K562 (cell line): Measurements from ENCODE around the gene CCNY. TPM values are rescaled to one million over a fixed set of nuclear protein-coding genes. Genes with fewer than 3 reads are reported as not detected.

ENCODE experiments used
- ASH1L ChIP-seq: fragments of 450-650 bp; IDR thresholded peaks from 2 replicates; pipeline ENCODE4 v1.6.1; 2018; ENCODE audit warnings: borderline replicate concordance, mild to moderate bottlenecking, low read depth; ENCODE audit not compliant: partially characterized antibody
- ATF7 ChIP-seq: fragments of 450-650 bp; IDR thresholded peaks from 2 replicates; pipeline ENCODE4 v1.7.1; 2014; ENCODE audit warnings: mild to moderate bottlenecking, moderate library complexity
- CHD4 ChIP-seq: fragments of 200-600 bp; sonication (generic); IDR thresholded peaks from 3 replicates; pipeline ENCODE4 v1.6.1; 2012; ENCODE audit warnings: low read depth, mild to moderate bottlenecking, mixed read lengths, low read length, inconsistent platforms; ENCODE audit not compliant: insufficient read depth, insufficient replicate concordance, poor library complexity, severe bottlenecking
- EHMT2 ChIP-seq: fragments of 450-650 bp; IDR thresholded peaks from 2 replicates; pipeline ENCODE4 v1.6.1; 2018; ENCODE audit warnings: antibody characterized with exemption
- MAZ ChIP-seq, 2 experiments: fragments of 450-650 bp in 1 of 2; sonication (generic) in 1 of 2; formaldehyde crosslinking; IDR thresholded peaks in 1 of 2; conservative IDR thresholded peaks in 1 of 2; 2 replicates each; pipeline versions ENCODE4 v1.4.0 to v1.5.0; 2020; ENCODE audit warnings: mild to moderate bottlenecking in 1 of 2, missing genetic modification reagents in 1 of 2
- MYC ChIP-seq, 2 experiments: fragments of 250-450 bp in 1 of 2; sonication (Bioruptor Pico) in 1 of 2; IDR thresholded peaks; 2 replicates each; pipeline versions ENCODE4 v1.5.1 to v1.6.1; 2012 to 2021; ENCODE audit warnings: low read depth in 2 of 2, borderline replicate concordance in 1 of 2, improper control_type of control experiment in 1 of 2, low read length in 1 of 2, mild to moderate bottlenecking in 1 of 2, moderate library complexity in 1 of 2
- POLR2AphosphoS5 ChIP-seq: IDR thresholded peaks from 2 replicates; pipeline ENCODE4 v1.6.1; 2011; ENCODE audit warnings: mild to moderate bottlenecking, low read depth, low read length, moderate library complexity; ENCODE audit not compliant: control insufficient read depth, insufficient read depth
- SIRT6 ChIP-seq: IDR thresholded peaks from one replicate; pipeline ENCODE4 v1.6.1; 2012; ENCODE audit warnings: low read depth, mild to moderate bottlenecking, control low read depth, inconsistent platforms, low read length, moderate library complexity
- SMAD1 ChIP-seq: fragments of 150-350 bp; IDR thresholded peaks from 2 replicates; pipeline ENCODE4 v1.6.1; 2014; ENCODE audit warnings: low read length, low read depth; ENCODE audit not compliant: partially characterized antibody
- STAG1 ChIP-seq: sonication (generic); formaldehyde crosslinking; IDR thresholded peaks from 2 replicates; pipeline ENCODE4 v1.5.0; 2020; ENCODE audit warnings: missing genetic modification reagents, borderline replicate concordance
- TAF9B ChIP-seq: fragments of 450-650 bp; IDR thresholded peaks from 2 replicates; pipeline ENCODE4 v1.6.1; 2018; ENCODE audit warnings: mild to moderate bottlenecking; ENCODE audit not compliant: partially characterized antibody
- ZBTB7A ChIP-seq: IDR thresholded peaks from 2 replicates; pipeline ENCODE4 v1.6.1; 2011; ENCODE audit warnings: low read depth, mild to moderate bottlenecking, low read length, moderate library complexity, borderline replicate concordance; ENCODE audit not compliant: control insufficient read depth
- ZFP1 ChIP-seq: fragments of 450-650 bp; formaldehyde crosslinking; IDR thresholded peaks from 2 replicates; pipeline ENCODE4 v1.4.0; 2020; ENCODE audit warnings: mild to moderate bottlenecking, mixed read lengths
- ZNF57 ChIP-seq: fragments of 450-650 bp; formaldehyde crosslinking; IDR thresholded peaks from 2 replicates; pipeline ENCODE4 v1.4.0; 2020; ENCODE audit warnings: mild to moderate bottlenecking, moderate library complexity
- ZNF644 ChIP-seq: fragments of 200-800 bp; sonication (Bioruptor generic); IDR thresholded peaks from 2 replicates; pipeline ENCODE4 v1.6.1; 2016; ENCODE audit warnings: low read depth, missing genetic modification characterization, missing compliant biosample characterization
- ZNF717 ChIP-seq: fragments of 250-450 bp; sonication (Bioruptor Pico); IDR thresholded peaks from 2 replicates; pipeline ENCODE4 v1.5.0; 2021
- polyA plus RNA-seq, 8 experiments: library from polyadenylated mRNA; depleted of rRNA in 4 of 8; stranded (reverse) in 5 of 8; unstranded in 3 of 8; fragments of >200 nt; fragmentation: Nextera tagmentation in 2 of 8; fragmentation: Illumina TruSeq in 1 of 8; extraction: Ambion mirVana in 2 of 8; extraction: Trizol in 1 of 8; gene quantifications; 2 replicates each; pipeline versions ENCODE4 v1.2.1 to v1.2.3, GENCODE V29; 2011 to 2014; ENCODE audit warnings: inconsistent platforms in 1 of 8, missing spikeins in 1 of 8
- total RNA-seq, 7 experiments: library from RNA; depleted of rRNA in 6 of 7; stranded (reverse); fragments of >200 nt in 6 of 7; fragmentation: Illumina TruSeq in 2 of 7; extraction: Trizol in 2 of 7; gene quantifications; 2 replicates each; pipeline versions ENCODE4 v1.2.1 to v1.2.3, GENCODE V29; 2011 to 2021; ENCODE audit warnings: low replicate concordance in 1 of 7
- TF ChIP-seq, protein P1 (sequence below): fragments of 450-650 bp; IDR thresholded peaks from 2 replicates; pipeline ENCODE4 v1.6.1; 2016; ENCODE audit warnings: missing biosample characterization, missing genetic modification characterization
- TF ChIP-seq, protein P2 (sequence below): fragments of 450-650 bp; formaldehyde crosslinking; IDR thresholded peaks from 2 replicates; pipeline ENCODE4 v1.4.0; 2022; ENCODE audit warnings: mild to moderate bottlenecking, moderate library complexity
- TF ChIP-seq, protein P3 (sequence below): fragments of 250-450 bp; sonication (Bioruptor Pico); IDR thresholded peaks from 2 replicates; pipeline ENCODE4 v1.8.0; 2021; ENCODE audit warnings: mild to moderate bottlenecking, moderate library complexity
- TF ChIP-seq, protein P4 (sequence below), 2 experiments: fragments of 150-350 bp in 1 of 2; IDR thresholded peaks; 2 replicates each; pipeline ENCODE4 v1.6.1; 2012 to 2016; ENCODE audit warnings: low read depth in 2 of 2, low read length in 2 of 2, mild to moderate bottlenecking in 1 of 2, moderate library complexity in 1 of 2

Gene CCNY
- total and polyA plus RNA-seq, 9 of the 15 experiments (the other 6 are each of a cell fraction or from before 2014, with no cell fraction given), result 8.4 to 109 (median 38.6) TPM

DNA sequence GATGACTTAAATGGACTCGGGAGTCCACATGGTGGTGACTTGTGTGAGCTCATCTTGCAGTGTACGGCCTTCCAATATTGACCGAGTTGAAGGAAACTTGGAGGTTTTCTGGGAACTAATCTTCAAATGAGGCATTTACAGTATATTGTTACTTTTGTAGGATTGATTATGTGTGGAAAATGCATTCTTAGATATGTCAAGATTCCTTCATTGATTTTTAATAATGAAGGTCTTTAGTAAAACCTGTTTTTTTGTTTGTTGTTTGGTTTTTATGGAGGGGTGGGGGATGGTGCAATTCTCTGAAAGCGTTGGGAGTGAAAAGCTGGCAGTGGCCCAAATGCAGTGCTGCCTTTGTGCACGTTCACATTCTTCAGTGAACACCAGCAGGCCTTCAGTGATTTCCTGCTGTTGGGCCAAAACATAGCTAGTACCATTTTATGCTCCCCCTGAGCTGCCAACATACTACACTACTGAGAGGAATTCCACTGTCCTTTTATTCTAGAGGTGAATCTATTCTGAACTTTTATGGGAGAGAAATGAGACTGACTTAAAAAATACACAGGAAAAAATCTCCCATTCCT lies 50.4 kb downstream of the CCNY start (continued):
- TF ChIP-seq, protein P1, sequence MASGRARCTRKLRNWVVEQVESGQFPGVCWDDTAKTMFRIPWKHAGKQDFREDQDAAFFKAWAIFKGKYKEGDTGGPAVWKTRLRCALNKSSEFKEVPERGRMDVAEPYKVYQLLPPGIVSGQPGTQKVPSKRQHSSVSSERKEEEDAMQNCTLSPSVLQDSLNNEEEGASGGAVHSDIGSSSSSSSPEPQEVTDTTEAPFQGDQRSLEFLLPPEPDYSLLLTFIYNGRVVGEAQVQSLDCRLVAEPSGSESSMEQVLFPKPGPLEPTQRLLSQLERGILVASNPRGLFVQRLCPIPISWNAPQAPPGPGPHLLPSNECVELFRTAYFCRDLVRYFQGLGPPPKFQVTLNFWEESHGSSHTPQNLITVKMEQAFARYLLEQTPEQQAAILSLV, result peak; percentile 55; the same call in 1 of the 2 replicates
- peak; percentile 64 for TF ChIP-seq SMAD1
- TF ChIP-seq, protein P2, sequence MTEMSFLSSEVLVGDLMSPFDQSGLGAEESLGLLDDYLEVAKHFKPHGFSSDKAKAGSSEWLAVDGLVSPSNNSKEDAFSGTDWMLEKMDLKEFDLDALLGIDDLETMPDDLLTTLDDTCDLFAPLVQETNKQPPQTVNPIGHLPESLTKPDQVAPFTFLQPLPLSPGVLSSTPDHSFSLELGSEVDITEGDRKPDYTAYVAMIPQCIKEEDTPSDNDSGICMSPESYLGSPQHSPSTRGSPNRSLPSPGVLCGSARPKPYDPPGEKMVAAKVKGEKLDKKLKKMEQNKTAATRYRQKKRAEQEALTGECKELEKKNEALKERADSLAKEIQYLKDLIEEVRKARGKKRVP, result peak; percentile 90
- no peak for TF ChIP-seq POLR2AphosphoS5
- TF ChIP-seq, protein P3, sequence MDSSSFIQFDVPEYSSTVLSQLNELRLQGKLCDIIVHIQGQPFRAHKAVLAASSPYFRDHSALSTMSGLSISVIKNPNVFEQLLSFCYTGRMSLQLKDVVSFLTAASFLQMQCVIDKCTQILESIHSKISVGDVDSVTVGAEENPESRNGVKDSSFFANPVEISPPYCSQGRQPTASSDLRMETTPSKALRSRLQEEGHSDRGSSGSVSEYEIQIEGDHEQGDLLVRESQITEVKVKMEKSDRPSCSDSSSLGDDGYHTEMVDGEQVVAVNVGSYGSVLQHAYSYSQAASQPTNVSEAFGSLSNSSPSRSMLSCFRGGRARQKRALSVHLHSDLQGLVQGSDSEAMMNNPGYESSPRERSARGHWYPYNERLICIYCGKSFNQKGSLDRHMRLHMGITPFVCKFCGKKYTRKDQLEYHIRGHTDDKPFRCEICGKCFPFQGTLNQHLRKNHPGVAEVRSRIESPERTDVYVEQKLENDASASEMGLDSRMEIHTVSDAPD (CRISPR knock-in tag), result 0 out of 2 replicates have a peak, but pooled peaks have one; percentile 50
- peak; percentile 73; the same call in 1 of the 2 replicates for TF ChIP-seq ZFP1
- TF ChIP-seq EHMT2, result no peak
- peak; percentile 70 for TF ChIP-seq ATF7
- no peak for TF ChIP-seq CHD4
- no peak for TF ChIP-seq STAG1
- peak; percentile 80 for TF ChIP-seq ZNF644 (tag)
- TF ChIP-seq ZBTB7A, result no peak
- TF ChIP-seq MYC (IDR thresholded peaks at IDR 0.05; ENCODE audit: low read depth, low read length), result peak; percentile 42; the same call in 1 of the 2 replicates
- peak; percentile 29; the same call in 1 of the 2 replicates for TF ChIP-seq MYC (CRISPR knock-in tag; IDR thresholded peaks at IDR 0.05; ENCODE audit: borderline replicate concordance, low read depth)
- TF ChIP-seq ZNF57 (CRISPR knock-in tag), result no peak
- TF ChIP-seq, protein P4, sequence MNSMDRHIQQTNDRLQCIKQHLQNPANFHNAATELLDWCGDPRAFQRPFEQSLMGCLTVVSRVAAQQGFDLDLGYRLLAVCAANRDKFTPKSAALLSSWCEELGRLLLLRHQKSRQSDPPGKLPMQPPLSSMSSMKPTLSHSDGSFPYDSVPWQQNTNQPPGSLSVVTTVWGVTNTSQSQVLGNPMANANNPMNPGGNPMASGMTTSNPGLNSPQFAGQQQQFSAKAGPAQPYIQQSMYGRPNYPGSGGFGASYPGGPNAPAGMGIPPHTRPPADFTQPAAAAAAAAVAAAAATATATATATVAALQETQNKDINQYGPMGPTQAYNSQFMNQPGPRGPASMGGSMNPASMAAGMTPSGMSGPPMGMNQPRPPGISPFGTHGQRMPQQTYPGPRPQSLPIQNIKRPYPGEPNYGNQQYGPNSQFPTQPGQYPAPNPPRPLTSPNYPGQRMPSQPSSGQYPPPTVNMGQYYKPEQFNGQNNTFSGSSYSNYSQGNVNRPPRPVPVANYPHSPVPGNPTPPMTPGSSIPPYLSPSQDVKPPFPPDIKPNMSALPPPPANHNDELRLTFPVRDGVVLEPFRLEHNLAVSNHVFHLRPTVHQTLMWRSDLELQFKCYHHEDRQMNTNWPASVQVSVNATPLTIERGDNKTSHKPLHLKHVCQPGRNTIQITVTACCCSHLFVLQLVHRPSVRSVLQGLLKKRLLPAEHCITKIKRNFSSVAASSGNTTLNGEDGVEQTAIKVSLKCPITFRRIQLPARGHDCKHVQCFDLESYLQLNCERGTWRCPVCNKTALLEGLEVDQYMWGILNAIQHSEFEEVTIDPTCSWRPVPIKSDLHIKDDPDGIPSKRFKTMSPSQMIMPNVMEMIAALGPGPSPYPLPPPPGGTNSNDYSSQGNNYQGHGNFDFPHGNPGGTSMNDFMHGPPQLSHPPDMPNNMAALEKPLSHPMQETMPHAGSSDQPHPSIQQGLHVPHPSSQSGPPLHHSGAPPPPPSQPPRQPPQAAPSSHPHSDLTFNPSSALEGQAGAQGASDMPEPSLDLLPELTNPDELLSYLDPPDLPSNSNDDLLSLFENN (IDR thresholded peaks at IDR 0.05; ENCODE audit: low read depth in 2 of 2, low read length in 2 of 2), result no peak
- TF ChIP-seq TAF9B, result peak; percentile 42
- no peak for TF ChIP-seq SIRT6
- TF ChIP-seq MAZ (CRISPR knock-in tag; conservative IDR thresholded peaks at IDR 0.05 in 1 of 2, IDR thresholded peaks at IDR 0.05 in 1 of 2), result peak in 1 of 2 experiments; percentile 74; a peak in 2 of 4 replicates
- no peak for TF ChIP-seq ASH1L
- no peak for TF ChIP-seq ZNF717 (CRISPR knock-in tag)
